ENCODE measurements around the gene ARHGAP27. TPM values are rescaled to one million over a fixed set of nuclear protein-coding genes. Genes with fewer than 3 reads are reported as not detected.

The ARHGAP27 gene
- total RNA-seq, 1 experiment from 2014 or later, result 25.4 TPM

GRCh38 chr17:45380046-45380765 lies 52.5 kb downstream of the ARHGAP27 start:
- no peak for DNase-seq (ENCODE audit: low read depth)
- in situ Hi-C loops (cut with HindIII; ENCODE audit: low pct_unique_long_range_greater_than_20kb, low sequenced_read_pairs), result no loop called here

GRCh38 chr17:45377401-45377800 lies 55.3 kb downstream of the ARHGAP27 start:
- in situ Hi-C loops (cut with HindIII; ENCODE audit: low pct_unique_long_range_greater_than_20kb, low sequenced_read_pairs), result no loop called here
- no peak for DNase-seq (ENCODE audit: low read depth)

DNA sequence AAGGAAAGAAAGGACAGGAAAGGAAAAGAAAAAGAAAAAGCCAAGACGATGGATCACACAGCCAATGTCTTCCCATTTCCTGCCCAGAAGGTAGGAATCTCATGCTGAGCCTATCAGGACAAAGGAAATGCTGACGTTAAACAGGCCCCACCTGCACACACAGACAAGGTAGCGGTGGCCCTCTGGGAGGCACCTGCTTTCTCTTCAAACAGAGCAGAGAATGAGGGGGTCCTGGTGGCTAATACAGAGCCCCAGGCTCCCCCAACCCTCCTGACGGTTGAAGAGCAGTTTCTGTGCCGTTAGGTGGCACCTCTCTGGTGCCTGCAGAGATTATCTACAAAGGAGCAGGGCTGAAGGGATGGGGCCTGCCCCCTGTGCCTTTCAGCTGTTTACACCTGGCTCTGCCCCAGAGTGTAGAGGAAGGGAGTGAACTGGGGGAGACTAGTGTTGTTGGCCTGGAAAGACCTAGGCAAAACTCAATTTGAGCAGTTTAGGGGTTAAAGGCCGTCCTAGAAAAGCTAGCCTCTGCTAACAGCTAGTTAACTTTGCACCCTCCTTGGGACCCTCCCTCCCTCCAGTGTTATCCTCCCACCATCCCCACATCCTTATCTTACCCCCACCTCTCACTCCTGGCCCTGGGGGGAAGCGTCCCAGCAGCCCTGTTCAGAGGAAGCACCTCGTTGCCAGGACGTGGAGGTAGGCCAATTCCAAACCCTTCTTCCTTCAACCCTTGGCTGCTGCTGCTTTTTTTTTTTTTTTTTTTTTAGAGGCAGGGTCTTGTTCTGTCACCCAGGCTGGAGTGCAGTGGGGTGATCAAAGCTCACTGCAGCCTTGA lies 56.3 kb downstream of the ARHGAP27 start:
- in situ Hi-C loops (cut with HindIII; ENCODE audit: low pct_unique_long_range_greater_than_20kb, low sequenced_read_pairs), result no loop called here
- DNase-seq (ENCODE audit: low read depth), result no peak

DNA sequence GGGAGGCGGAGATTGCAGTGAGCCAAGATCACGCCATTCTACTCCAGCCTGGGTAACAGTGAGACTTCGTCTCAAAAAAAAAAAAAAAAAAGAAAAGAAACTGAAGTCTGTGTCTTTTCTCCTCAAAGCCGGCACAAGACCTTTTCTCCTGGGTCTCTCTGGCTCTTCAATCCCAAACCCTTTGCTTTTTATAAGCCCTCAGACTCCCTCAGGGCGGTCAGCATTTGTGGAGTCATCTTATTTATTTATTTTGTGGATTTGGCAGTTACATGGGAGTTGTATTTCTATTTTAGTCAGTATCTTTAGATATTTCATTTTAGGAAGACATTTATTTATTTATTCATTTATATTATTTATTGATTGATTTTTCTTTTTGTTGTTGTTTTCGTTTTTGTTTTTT lies 58.2 kb downstream of the ARHGAP27 start:
- in situ Hi-C loops (cut with HindIII; ENCODE audit: low pct_unique_long_range_greater_than_20kb, low sequenced_read_pairs), result no loop called here

GRCh38 chr17:45372325-45372869 lies 60.3 kb downstream of the ARHGAP27 start:
- in situ Hi-C loops (cut with HindIII; ENCODE audit: low pct_unique_long_range_greater_than_20kb, low sequenced_read_pairs), result no loop called here
- DNase-seq (ENCODE audit: low read depth), result no peak

More for the DNA sequence above, 58.2 kb downstream of the ARHGAP27 start:
- no peak for DNase-seq (ENCODE audit: low read depth)

GRCh38 chr17:45371414-45372324 lies 61.0 kb downstream of the ARHGAP27 start:
- DNase-seq (ENCODE audit: low read depth), result peak; percentile 95
- in situ Hi-C loops (cut with HindIII; ENCODE audit: low pct_unique_long_range_greater_than_20kb, low sequenced_read_pairs), result no loop called here

DNA sequence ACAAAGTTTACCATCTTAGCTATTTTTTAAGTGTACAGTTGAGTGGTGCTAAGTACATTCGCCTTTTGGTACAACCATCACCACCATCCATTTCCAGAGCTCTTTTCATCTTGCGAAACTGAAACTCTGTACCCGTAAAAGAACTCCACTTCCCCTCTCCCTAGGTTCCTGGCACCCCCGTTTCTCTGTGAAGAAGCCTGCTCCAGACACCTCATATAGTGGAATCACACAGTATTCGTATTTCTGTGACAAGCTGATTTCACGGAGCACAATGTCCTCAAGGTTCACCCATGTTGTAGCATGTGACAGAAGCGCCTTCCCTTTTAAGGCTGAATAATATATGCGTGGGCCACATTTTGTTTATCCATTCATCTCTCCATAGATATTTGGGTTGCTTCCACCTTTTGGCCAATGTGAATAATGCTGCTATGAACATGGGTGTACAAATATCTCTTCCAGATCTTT lies 61.7 kb downstream of the ARHGAP27 start:
- in situ Hi-C loops (cut with HindIII; ENCODE audit: low pct_unique_long_range_greater_than_20kb, low sequenced_read_pairs), result no loop called here
- DNase-seq (ENCODE audit: low read depth), result no peak

DNA sequence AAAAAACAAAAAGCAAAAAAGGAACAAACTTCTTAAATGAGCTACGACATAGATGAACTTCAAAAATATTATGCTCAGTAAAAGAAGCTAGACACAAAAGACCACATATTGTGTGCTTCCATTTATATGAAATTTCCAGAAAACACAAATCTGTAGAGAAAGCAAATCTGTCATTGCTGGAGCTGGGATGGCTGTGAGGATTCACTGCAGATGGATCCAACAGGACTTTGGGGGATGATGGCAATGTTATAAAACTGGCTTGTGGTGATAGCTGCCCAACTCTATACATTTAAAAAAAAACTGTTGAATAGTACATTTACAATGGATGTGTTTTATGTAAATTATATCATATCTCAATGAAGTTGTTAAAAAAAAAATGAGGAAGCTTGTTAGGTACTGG lies 63.2 kb downstream of the ARHGAP27 start:
- no peak for DNase-seq (ENCODE audit: low read depth)
- in situ Hi-C loops (cut with HindIII; ENCODE audit: low pct_unique_long_range_greater_than_20kb, low sequenced_read_pairs), result no loop called here

DNA sequence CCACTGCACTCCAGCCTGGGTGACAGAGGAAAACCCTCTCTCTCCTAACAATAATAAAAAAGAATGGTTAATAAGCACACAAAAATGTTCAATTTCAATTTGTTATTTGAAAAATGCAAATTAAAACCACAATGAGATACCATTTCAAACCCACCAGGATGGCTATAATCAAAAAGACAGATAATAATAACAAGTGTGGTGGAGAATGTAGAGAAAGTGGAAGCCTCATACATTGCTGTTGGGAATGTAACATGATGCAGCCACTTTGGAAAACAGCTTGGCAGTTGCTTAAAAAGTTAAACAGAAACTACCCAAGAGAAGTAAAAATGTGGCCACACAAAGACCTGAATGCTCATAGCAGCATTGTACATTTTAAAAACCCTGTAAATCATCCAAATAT lies 64.0 kb downstream of the ARHGAP27 start:
- no peak for DNase-seq (ENCODE audit: low read depth)
- in situ Hi-C loops (cut with HindIII; ENCODE audit: low pct_unique_long_range_greater_than_20kb, low sequenced_read_pairs), result no loop called here

- in situ Hi-C loops (cut with HindIII; ENCODE audit: low pct_unique_long_range_greater_than_20kb, low sequenced_read_pairs), result no loop called here
- DNase-seq (ENCODE audit: low read depth), result no peak
Observed at GRCh38 chr17:45367216-45367615, 65.5 kb downstream of the ARHGAP27 start.

DNA sequence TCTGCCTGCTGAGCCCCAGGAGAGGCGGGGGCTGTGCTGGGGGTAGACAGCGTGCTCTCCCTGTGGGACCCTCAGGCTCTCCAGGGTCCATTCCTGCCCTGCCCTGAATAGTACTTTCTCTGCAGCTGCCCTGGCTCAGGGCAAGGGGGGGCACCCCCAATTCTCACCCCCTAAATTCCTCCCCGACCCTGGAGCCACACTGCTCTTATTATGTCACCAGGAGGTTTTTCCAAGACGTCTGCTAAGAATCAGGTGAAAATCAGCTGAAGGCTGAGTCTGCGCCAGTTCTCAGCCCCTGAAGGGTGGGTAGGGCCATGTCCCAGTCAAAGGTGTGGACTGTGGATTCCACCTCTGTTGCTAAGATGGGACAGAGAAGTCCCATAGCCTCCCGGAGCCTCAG lies 66.0 kb downstream of the ARHGAP27 start:
- in situ Hi-C loops (cut with HindIII; ENCODE audit: low pct_unique_long_range_greater_than_20kb, low sequenced_read_pairs), result no loop called here
- no peak for DNase-seq (ENCODE audit: low read depth)

DNA sequence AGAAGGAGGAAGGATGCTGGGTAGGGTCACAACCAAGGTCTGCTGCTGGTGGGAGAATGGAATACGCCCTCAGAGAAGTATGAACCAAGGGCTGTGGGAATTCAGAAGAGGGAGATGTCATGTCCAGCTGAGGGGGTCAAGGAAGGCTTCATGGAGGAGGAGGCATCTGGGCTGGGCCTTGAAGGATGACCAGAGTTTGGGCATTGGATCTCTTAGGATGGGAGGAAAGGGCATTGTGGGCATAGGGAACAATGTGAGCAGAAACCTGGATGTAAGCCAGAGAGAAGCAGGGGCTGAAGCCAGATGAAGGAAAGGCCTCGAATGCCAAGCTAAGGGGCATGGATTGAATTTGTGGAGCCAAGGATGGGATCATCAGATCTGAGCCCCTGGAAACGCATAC lies 66.6 kb downstream of the ARHGAP27 start:
- no peak for DNase-seq (ENCODE audit: low read depth)
- in situ Hi-C loops (cut with HindIII; ENCODE audit: low pct_unique_long_range_greater_than_20kb, low sequenced_read_pairs), result no loop called here

DNA sequence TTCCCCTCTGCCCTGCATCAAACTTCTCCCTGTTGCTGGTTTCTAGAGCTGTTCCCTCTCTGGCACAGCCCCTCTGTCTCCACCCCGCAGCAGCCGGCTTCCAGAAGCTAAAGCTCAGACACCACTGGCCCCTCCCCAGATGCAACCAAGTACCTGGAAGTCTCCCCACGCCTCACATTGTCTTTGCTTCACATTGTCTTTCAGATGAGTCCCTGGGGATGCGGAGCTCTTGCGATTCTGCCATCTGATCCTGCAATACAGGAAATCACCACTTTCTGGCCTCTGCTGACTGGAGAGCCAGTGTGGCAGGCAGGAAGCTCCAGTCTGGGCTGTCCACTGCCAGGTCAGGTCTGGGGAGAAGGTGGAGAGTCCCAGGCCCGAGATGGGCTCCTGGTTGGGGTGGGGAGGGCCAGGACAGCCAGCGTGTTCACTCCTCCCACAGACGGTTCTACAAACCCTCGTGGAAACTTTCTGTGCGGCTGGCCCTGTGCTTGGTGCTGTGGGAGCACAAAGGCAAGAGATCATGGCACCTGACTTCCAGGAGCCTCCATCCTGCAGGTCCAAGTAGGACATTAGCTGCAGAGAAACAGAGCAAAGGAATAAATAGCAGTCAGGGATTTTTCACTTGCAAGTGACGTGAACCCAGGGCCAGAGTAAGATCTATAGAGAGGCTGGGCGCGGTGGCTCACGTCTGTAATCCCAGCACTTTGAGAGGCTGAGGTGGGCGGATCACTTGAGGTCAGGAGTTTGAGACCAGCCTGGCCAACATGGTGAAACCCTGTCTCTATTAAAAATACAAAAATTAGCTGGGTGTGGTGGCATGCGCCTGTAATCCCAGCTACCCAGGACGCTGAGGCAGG lies 67.9 kb downstream of the ARHGAP27 start:
- in situ Hi-C loops (cut with HindIII; ENCODE audit: low pct_unique_long_range_greater_than_20kb, low sequenced_read_pairs), result no loop called here

GRCh38 chr17:45363498-45363897 lies 69.2 kb downstream of the ARHGAP27 start:
- DNase-seq (ENCODE audit: low read depth), result no peak
- in situ Hi-C loops (cut with HindIII; ENCODE audit: low pct_unique_long_range_greater_than_20kb, low sequenced_read_pairs), result no loop called here

More for the DNA sequence above, 67.9 kb downstream of the ARHGAP27 start:
- DNase-seq (ENCODE audit: low read depth), result no peak

- no peak for DNase-seq (ENCODE audit: low read depth)
- in situ Hi-C loops (cut with HindIII; ENCODE audit: low pct_unique_long_range_greater_than_20kb, low sequenced_read_pairs), result no loop called here
Observed at GRCh38 chr17:45361976-45362375, 70.7 kb downstream of the ARHGAP27 start.

GRCh38 chr17:45361451-45361850 lies 71.2 kb downstream of the ARHGAP27 start:
- no peak for DNase-seq (ENCODE audit: low read depth)
- in situ Hi-C loops (cut with HindIII; ENCODE audit: low pct_unique_long_range_greater_than_20kb, low sequenced_read_pairs), result no loop called here

- in situ Hi-C loops (cut with HindIII; ENCODE audit: low pct_unique_long_range_greater_than_20kb, low sequenced_read_pairs), result no loop called here
- no peak for DNase-seq (ENCODE audit: low read depth)
Observed at GRCh38 chr17:45357364-45357997, 75.2 kb downstream of the ARHGAP27 start.
